DMS79 treated with DMSO at 0.1 percent for 48 hours (cell line): ENCODE results near the gene GRM8.

Source experiments
- DNase-seq: peaks from one replicate; lab custom pipeline; 2025; lab: John Stamatoyannopoulos, UW

The GRM8 gene

GRCh38 chr7:126436213-126436868, 816.4 kb downstream of the GRM8 start:
- DNase-seq = no peak

GRCh38 chr7:126426652-126427051, 826.1 kb downstream of the GRM8 start:
- no peak for DNase-seq

GRCh38 chr7:126424985-126425384, 827.8 kb downstream of the GRM8 start:
- no peak for DNase-seq

GRCh38 chr7:126419047-126419446, 833.7 kb downstream of the GRM8 start:
- no peak for DNase-seq

- no peak for DNase-seq
Measured at GRCh38 chr7:126411821-126412383, 840.8 kb downstream of the GRM8 start.

GRCh38 chr7:126411032-126411820, 841.5 kb downstream of the GRM8 start:
- DNase-seq = no peak

- DNase-seq = no peak
Measured at GRCh38 chr7:126403040-126403439, 849.7 kb downstream of the GRM8 start.

- no peak for DNase-seq
Measured at GRCh38 chr7:126401918-126402317, 850.8 kb downstream of the GRM8 start.

GRCh38 chr7:126398851-126399529, 853.8 kb downstream of the GRM8 start:
- no peak for DNase-seq

- no peak for DNase-seq
Measured at GRCh38 chr7:126398285-126398684, 854.5 kb downstream of the GRM8 start.

GRCh38 chr7:126394406-126394805, 858.3 kb downstream of the GRM8 start:
- DNase-seq = no peak
